BE2C (cell line): ENCODE data around the gene PARD3.

Experiments
- DNase-seq: peaks from one replicate; pipeline ENCODE4 v3.0.0-alpha.2; 2020
- H3K27me3 ChIP-seq: fragments of 250-450 bp; sonication (Bioruptor Pico); 2 replicates; pipeline ENCODE4 v1.5.1; 2020; ENCODE audit warnings: mild to moderate bottlenecking
- H3K36me3 ChIP-seq: fragments of 250-450 bp; sonication (Bioruptor Pico); 2 replicates; pipeline ENCODE4 v1.5.1; 2020; ENCODE audit warnings: mild to moderate bottlenecking
- H3K4me1 ChIP-seq: fragments of 250-450 bp; sonication (Bioruptor Pico); 2 replicates; pipeline ENCODE4 v1.5.1; 2020
- H3K4me3 ChIP-seq: 2 replicates; pipeline ENCODE4 v1.5.1; 2011; ENCODE audit warnings: low read depth, low read length
- H3K9me3 ChIP-seq: fragments of 250-450 bp; sonication (Bioruptor Pico); 2 replicates; pipeline ENCODE4 v1.5.1; 2020
- TF ChIP-seq, protein P1 (sequence below): IDR thresholded peaks from 2 replicates; pipeline ENCODE4 v1.5.1; 2012; ENCODE audit warnings: mild to moderate bottlenecking, low read depth, low read length

Gene PARD3

DNA sequence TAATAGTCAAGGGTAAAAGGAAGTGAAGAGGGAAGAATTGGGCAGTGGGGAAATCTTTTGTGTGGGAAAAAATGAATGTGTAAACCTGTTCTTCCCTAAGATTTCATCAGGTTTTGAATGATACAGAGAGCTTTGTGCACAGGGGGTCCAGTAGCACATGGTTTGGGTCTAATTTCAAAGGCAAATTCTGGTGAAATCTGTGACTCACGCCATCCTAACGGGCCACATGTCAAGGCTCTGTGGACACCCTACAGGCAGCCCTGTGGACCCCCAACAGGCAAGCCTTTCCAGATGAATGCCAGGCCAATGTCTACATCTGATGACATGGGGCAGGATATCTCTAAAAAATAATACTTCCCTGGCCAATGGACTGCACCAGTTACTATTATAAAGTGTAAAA, 309.8 kb downstream of the PARD3 start:
- no peaks in the 10 kb centered on the region for H3K9me3 ChIP-seq
- H3K27me3 ChIP-seq = no peaks in the 10 kb centered on the region
- 0 out of 2 replicates have a peak, but pooled peaks cover 6% of the 10 kb centered on the region for H3K4me1 ChIP-seq
- H3K4me3 ChIP-seq = no peak overlapping the region
- TF ChIP-seq, protein P1, sequence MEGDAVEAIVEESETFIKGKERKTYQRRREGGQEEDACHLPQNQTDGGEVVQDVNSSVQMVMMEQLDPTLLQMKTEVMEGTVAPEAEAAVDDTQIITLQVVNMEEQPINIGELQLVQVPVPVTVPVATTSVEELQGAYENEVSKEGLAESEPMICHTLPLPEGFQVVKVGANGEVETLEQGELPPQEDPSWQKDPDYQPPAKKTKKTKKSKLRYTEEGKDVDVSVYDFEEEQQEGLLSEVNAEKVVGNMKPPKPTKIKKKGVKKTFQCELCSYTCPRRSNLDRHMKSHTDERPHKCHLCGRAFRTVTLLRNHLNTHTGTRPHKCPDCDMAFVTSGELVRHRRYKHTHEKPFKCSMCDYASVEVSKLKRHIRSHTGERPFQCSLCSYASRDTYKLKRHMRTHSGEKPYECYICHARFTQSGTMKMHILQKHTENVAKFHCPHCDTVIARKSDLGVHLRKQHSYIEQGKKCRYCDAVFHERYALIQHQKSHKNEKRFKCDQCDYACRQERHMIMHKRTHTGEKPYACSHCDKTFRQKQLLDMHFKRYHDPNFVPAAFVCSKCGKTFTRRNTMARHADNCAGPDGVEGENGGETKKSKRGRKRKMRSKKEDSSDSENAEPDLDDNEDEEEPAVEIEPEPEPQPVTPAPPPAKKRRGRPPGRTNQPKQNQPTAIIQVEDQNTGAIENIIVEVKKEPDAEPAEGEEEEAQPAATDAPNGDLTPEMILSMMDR = no peak
- no peaks in the 10 kb centered on the region for H3K36me3 ChIP-seq
- DNase-seq = no peak

- no peaks in the 10 kb centered on the region for H3K27me3 ChIP-seq
- no peak for DNase-seq
- TF ChIP-seq, protein P1 = no peak
- H3K4me1 ChIP-seq = 0 out of 2 replicates have a peak, but pooled peaks cover 6% of the 10 kb centered on the region
- H3K4me3 ChIP-seq = no peak overlapping the region
- no peaks in the 10 kb centered on the region for H3K9me3 ChIP-seq
- no peaks in the 10 kb centered on the region for H3K36me3 ChIP-seq
These were observed 310.6 kb downstream of the PARD3 start for GRCh38 chr10:34504534-34504933.

- H3K4me1 ChIP-seq = 0 out of 2 replicates have a peak, but pooled peaks cover 6% of the 10 kb centered on the region
- no peaks in the 10 kb centered on the region for H3K36me3 ChIP-seq
- TF ChIP-seq, protein P1 = no peak
- H3K4me3 ChIP-seq = no peak overlapping the region
- H3K27me3 ChIP-seq = no peaks in the 10 kb centered on the region
- no peaks in the 10 kb centered on the region for H3K9me3 ChIP-seq
- DNase-seq = no peak
These were observed 311.4 kb downstream of the PARD3 start for GRCh38 chr10:34503704-34504103.

GRCh38 chr10:34499612-34500279, 315.4 kb downstream of the PARD3 start:
- H3K27me3 ChIP-seq = no peaks in the 10 kb centered on the region
- H3K36me3 ChIP-seq = no peaks in the 10 kb centered on the region
- H3K4me3 ChIP-seq = no peak overlapping the region
- no peak for DNase-seq
- TF ChIP-seq, protein P1 = no peak
- H3K4me1 ChIP-seq = 0 out of 2 replicates have a peak, but pooled peaks cover 2% of the 10 kb centered on the region
- H3K9me3 ChIP-seq = no peaks in the 10 kb centered on the region

DNA sequence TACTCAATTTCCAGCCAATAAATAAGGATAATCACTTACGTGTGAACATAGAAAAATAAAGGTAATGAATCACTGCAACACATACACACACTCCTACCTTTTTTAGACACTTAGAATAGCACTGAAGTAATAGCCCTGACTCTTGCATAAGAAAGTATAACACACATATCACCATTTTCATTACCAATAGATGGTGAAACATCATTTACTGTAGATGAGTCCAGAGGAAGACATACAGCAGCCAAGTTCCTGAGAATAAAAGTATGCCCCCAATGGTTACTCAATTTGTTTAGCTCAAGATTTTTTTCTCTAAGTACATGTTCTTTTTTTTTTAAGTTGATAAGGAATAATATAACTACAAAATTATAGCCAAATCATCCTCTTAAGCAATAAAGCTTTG, 316.3 kb downstream of the PARD3 start:
- H3K27me3 ChIP-seq = no peaks in the 10 kb centered on the region
- TF ChIP-seq, protein P1 = no peak
- H3K4me3 ChIP-seq = no peak overlapping the region
- H3K4me1 ChIP-seq = no peaks in the 10 kb centered on the region
- H3K36me3 ChIP-seq = no peaks in the 10 kb centered on the region
- H3K9me3 ChIP-seq = no peaks in the 10 kb centered on the region
- DNase-seq = no peak

DNA sequence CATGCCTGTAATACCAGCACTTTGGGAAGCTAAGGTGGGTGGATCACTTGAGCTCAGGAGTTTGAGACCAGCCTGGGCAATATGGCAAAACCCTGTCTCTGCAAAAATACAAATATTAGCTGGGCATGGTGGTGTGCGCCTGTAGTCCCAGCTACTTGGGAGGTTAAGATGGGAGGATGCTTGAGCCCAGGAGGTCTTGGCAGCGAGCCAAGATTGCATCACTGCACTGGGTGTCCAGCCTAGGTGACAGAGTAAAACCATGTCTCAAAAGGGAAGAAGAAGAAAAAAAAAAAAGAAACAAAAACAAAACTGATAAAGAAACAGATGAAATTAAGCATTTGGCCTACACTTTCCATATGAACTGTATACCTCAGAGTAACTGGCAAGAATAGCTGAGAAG, 319.2 kb downstream of the PARD3 start:
- Histone ChIP-seq H3K9me3 (no peaks in the 10 kb centered on the region), H3K27me3 (no peaks in the 10 kb centered on the region), H3K4me1 (no peaks in the 10 kb centered on the region), H3K36me3 (no peaks in the 10 kb centered on the region), H3K4me3 (no peak overlapping the region)
- TF ChIP-seq, protein P1 = no peak
- DNase-seq = no peak
